Prostate gland (tissue), 2 donors: ENCODE data around the gene SMCP.

Experiments
- CTCF ChIP-seq, 4 experiments: fragments of 200-600 bp in 2 of 4; fragments of 450-650 bp in 2 of 4; sonication (generic) in 2 of 4; IDR thresholded peaks; 1 replicate in 3 of 4; 2 replicates in 1 of 4; pipeline ENCODE4 v1.5.1; 2016 to 2019; ENCODE audit warnings: antibody characterized with exemption in 4 of 4, mild to moderate bottlenecking in 2 of 4, moderate library complexity in 2 of 4
- POLR2A ChIP-seq: fragments of 450-650 bp; IDR thresholded peaks from one replicate; pipeline ENCODE4 v1.6.1; 2016; ENCODE audit warnings: antibody characterized with exemption, mild to moderate bottlenecking
- POLR2AphosphoS5 ChIP-seq: sonication (generic); formaldehyde crosslinking; IDR thresholded peaks from one replicate; pipeline ENCODE4 v1.6.1; 2017; ENCODE audit warnings: antibody characterized with exemption

GRCh38 chr1:152866321-152866720 is 11.8 kb upstream of the SMCP start:
- no peak for TF ChIP-seq POLR2AphosphoS5
- no peak for TF ChIP-seq CTCF (IDR thresholded peaks at IDR 0.05)
- no peak for TF ChIP-seq POLR2A
